NCI-H510A treated with DMSO at 0.1 percent for 48 hours (cell line): ENCODE measurements around the gene CCDC149.

Experiments used
- DNase-seq: peaks from one replicate; lab custom pipeline; 2025; lab: John Stamatoyannopoulos, UW

CCDC149 gene

GRCh38 chr4:24843096-24843495 lies 69.7 kb downstream of the CCDC149 start:
- no peak for DNase-seq

- DNase-seq = no peak
Measured at GRCh38 chr4:24842356-24842755, 70.5 kb downstream of the CCDC149 start.

GRCh38 chr4:24840826-24841543 lies 71.9 kb downstream of the CCDC149 start:
- DNase-seq = no peak

- no peak for DNase-seq
Measured at GRCh38 chr4:24840362-24840761, 72.5 kb downstream of the CCDC149 start.

GRCh38 chr4:24837781-24838180 lies 75.1 kb downstream of the CCDC149 start:
- DNase-seq = no peak

- DNase-seq = peak; percentile 16
Measured at GRCh38 chr4:24837336-24837735, 75.5 kb downstream of the CCDC149 start.

GRCh38 chr4:24836661-24837242 lies 76.1 kb downstream of the CCDC149 start:
- DNase-seq = no peak

GRCh38 chr4:24835696-24836095 lies 77.1 kb downstream of the CCDC149 start:
- DNase-seq = no peak

GRCh38 chr4:24831637-24832036 lies 81.2 kb downstream of the CCDC149 start:
- no peak for DNase-seq

GRCh38 chr4:24824720-24825119 lies 88.1 kb downstream of the CCDC149 start:
- DNase-seq = no peak

- DNase-seq = no peak
Measured at GRCh38 chr4:24820541-24820940, 92.3 kb downstream of the CCDC149 start.

GRCh38 chr4:24816797-24817196 lies 96.0 kb downstream of the CCDC149 start:
- DNase-seq = no peak

GRCh38 chr4:24813732-24814131 lies 99.1 kb downstream of the CCDC149 start:
- DNase-seq = no peak

GRCh38 chr4:24810871-24811631 lies 101.8 kb downstream of the CCDC149 start:
- no peak for DNase-seq

GRCh38 chr4:24809815-24810405 lies 102.9 kb downstream of the CCDC149 start:
- no peak for DNase-seq

- DNase-seq = no peak
Measured at GRCh38 chr4:24809376-24809775, 103.5 kb downstream of the CCDC149 start.

- DNase-seq = no peak
Measured at GRCh38 chr4:24808955-24809354, 103.9 kb downstream of the CCDC149 start.

GRCh38 chr4:24808261-24808660 lies 104.6 kb downstream of the CCDC149 start:
- DNase-seq = no peak

GRCh38 chr4:24807611-24808010 lies 105.2 kb downstream of the CCDC149 start:
- DNase-seq = no peak

- no peak for DNase-seq
Measured at GRCh38 chr4:24806206-24806990, 106.4 kb downstream of the CCDC149 start.

GRCh38 chr4:24805566-24805965 lies 107.3 kb downstream of the CCDC149 start:
- DNase-seq = no peak

GRCh38 chr4:24805067-24805466 lies 107.8 kb downstream of the CCDC149 start:
- peak; percentile 43 for DNase-seq
